Ishikawa (cell line): ENCODE data around the gene ACSF3.

Experiments
- CEBPB ChIP-seq: IDR thresholded peaks from 2 replicates; pipeline ENCODE4 v1.6.1; 2012
- EP300 ChIP-seq: IDR thresholded peaks from 2 replicates; pipeline ENCODE4 v1.6.1; 2012; ENCODE audit warnings: borderline replicate concordance
- NFIC ChIP-seq: IDR thresholded peaks from 2 replicates; pipeline ENCODE4 v1.6.1; 2012
- RAD21 ChIP-seq: IDR thresholded peaks from 2 replicates; pipeline ENCODE4 v1.6.1; 2012; ENCODE audit warnings: low read depth
- TAF1 ChIP-seq: IDR thresholded peaks from 2 replicates; pipeline ENCODE4 v1.6.1; 2012; ENCODE audit warnings: low read depth, mild to moderate bottlenecking
- TEAD4 ChIP-seq: IDR thresholded peaks from 2 replicates; pipeline ENCODE4 v1.6.1; 2012
- YY1 ChIP-seq: IDR thresholded peaks from 2 replicates; pipeline ENCODE4 v1.6.1; 2012; ENCODE audit warnings: low read depth
- TF ChIP-seq, protein P1 (sequence below): IDR thresholded peaks from 2 replicates; pipeline ENCODE4 v1.6.1; 2012; ENCODE audit warnings: low read depth, mild to moderate bottlenecking
- TF ChIP-seq, protein P2 (sequence below): IDR thresholded peaks from 2 replicates; pipeline ENCODE4 v1.6.1; 2012

DNA sequence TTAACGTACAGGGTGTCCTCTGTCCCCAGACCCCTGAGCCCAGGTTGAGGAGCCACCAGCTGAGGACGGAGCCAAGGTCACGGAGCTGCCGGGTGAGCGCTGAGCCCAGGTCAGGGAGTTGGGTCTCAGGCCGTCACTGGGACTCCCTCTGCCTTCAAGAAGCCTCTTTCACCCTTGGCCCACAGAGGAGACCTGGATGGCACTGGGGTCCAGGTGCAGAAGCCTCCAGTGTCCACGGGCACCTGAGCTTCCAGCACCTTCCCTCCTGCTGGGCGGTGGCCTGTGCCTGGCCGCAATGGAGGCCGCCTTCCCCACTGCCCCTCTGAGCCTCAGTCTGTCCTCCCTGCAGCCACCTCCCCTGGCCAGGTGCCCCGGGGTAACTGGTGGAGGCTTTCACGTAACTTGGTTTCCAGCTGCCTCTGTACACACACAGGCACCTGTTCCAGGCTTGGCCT lies 46.3 kb downstream of the ACSF3 start:
- TF ChIP-seq, protein P1, sequence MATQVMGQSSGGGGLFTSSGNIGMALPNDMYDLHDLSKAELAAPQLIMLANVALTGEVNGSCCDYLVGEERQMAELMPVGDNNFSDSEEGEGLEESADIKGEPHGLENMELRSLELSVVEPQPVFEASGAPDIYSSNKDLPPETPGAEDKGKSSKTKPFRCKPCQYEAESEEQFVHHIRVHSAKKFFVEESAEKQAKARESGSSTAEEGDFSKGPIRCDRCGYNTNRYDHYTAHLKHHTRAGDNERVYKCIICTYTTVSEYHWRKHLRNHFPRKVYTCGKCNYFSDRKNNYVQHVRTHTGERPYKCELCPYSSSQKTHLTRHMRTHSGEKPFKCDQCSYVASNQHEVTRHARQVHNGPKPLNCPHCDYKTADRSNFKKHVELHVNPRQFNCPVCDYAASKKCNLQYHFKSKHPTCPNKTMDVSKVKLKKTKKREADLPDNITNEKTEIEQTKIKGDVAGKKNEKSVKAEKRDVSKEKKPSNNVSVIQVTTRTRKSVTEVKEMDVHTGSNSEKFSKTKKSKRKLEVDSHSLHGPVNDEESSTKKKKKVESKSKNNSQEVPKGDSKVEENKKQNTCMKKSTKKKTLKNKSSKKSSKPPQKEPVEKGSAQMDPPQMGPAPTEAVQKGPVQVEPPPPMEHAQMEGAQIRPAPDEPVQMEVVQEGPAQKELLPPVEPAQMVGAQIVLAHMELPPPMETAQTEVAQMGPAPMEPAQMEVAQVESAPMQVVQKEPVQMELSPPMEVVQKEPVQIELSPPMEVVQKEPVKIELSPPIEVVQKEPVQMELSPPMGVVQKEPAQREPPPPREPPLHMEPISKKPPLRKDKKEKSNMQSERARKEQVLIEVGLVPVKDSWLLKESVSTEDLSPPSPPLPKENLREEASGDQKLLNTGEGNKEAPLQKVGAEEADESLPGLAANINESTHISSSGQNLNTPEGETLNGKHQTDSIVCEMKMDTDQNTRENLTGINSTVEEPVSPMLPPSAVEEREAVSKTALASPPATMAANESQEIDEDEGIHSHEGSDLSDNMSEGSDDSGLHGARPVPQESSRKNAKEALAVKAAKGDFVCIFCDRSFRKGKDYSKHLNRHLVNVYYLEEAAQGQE = no peak
- TF ChIP-seq EP300 = no peak
- no peak for TF ChIP-seq RAD21
- TF ChIP-seq NFIC = no peak
- TF ChIP-seq, protein P2, sequence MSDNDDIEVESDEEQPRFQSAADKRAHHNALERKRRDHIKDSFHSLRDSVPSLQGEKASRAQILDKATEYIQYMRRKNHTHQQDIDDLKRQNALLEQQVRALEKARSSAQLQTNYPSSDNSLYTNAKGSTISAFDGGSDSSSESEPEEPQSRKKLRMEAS = no peak
- no peak for TF ChIP-seq TAF1
- TF ChIP-seq YY1 = no peak
- no peak for TF ChIP-seq CEBPB
- no peak for TF ChIP-seq TEAD4
